Breast epithelium (tissue), 3 donors: Measurements from ENCODE around the gene CDR2.

ENCODE experiments used
- CTCF ChIP-seq, 3 donors: fragments of 450-650 bp; IDR thresholded peaks; one replicate each; pipeline ENCODE4 v1.5.1; 2016 to 2017; ENCODE audit warnings: antibody characterized with exemption in 3 of 3, mild to moderate bottlenecking in 3 of 3, moderate library complexity in 3 of 3
- POLR2A ChIP-seq: fragments of 450-650 bp; IDR thresholded peaks from one replicate; pipeline ENCODE4 v1.6.1; 2016; ENCODE audit warnings: antibody characterized with exemption, mild to moderate bottlenecking, moderate library complexity

GRCh38 chr16:22296225-22297113 lies 78.0 kb downstream of the CDR2 start:
- TF ChIP-seq CTCF (IDR thresholded peaks at IDR 0.05) = no peak
- no peak for TF ChIP-seq POLR2A
